K562 (cell line): ENCODE results near the gene DAW1. TPM values are rescaled to one million over a fixed set of nuclear protein-coding genes. Genes with fewer than 3 reads are reported as not detected.

Experiments
- ATAC-seq: fragments of 200-7000 bp; cut with Tn5 transposase; 3 replicates; pipeline ENCODE4 v1.9.1; 2020; ENCODE audit warnings: moderate library complexity
- BruUV-seq: library from RNA; stranded (reverse); fragments of 400-500 nt; replicated peaks from 2 replicates; lab custom pipeline; 2021; lab: Mats Ljungman, UMichigan
- CTCF ChIA-PET: fragments of 300-600 bp; formaldehyde crosslinking; extraction: SDS; loops from one replicate; lab custom pipeline; 2021; ENCODE audit warnings: low intra/inter-chr PET ratio; lab: Yijun Ruan, JAX
- POLR2A ChIA-PET: fragments of 300-600, 350-650 bp; sonication (Branson Sonifier 250); formaldehyde crosslinking; extraction: SDS; loops from one replicate; lab custom pipeline; 2021; ENCODE audit warnings: antibody characterized with exemption, inconsistent platforms; lab: Yijun Ruan, JAX
- DNase-seq, 4 experiments: peaks; one replicate each; pipeline versions ENCODE4 v3.0.0 to v3.0.0-alpha.2; 2011 to 2018; ENCODE audit warnings: low spot score in 3 of 4, mixed read lengths in 3 of 4; ENCODE audit errors: extremely low read depth in 1 of 4
- FAIRE-seq: peaks from 2 replicates; lab custom pipeline; 2011; peaks lifted over from hg19 to GRCh38; lab: Jason Lieb, UNC
- H2AFZ ChIP-seq: 2 replicates; pipeline ENCODE4 v1.6.0; 2011; ENCODE audit warnings: low read depth, low read length, control low read depth, inconsistent platforms
- H3K27ac ChIP-seq: fragments of 200-600 bp; 3 replicates; pipeline ENCODE4 v1.8.0; 2011; ENCODE audit warnings: low read depth, mild to moderate bottlenecking, control low read depth, inconsistent platforms, low read length, moderate library complexity, mixed read lengths; ENCODE audit errors: extremely low read depth
- H3K27me3 ChIP-seq, 2 experiments: fragments of 300-600 bp in 1 of 2; 2 replicates in 1 of 2; 3 replicates in 1 of 2; pipeline versions ENCODE4 v1.6.0 to v1.8.0; 2011; ENCODE audit warnings: inconsistent platforms in 2 of 2, low read length in 2 of 2, mild to moderate bottlenecking in 1 of 2, mixed read lengths in 1 of 2, moderate library complexity in 1 of 2; ENCODE audit not compliant: control insufficient read depth in 2 of 2, insufficient read depth in 2 of 2
- H3K36me3 ChIP-seq: fragments of 300-600 bp; 3 replicates; pipeline ENCODE4 v1.8.0; 2011; ENCODE audit warnings: mild to moderate bottlenecking, low read length, inconsistent platforms; ENCODE audit not compliant: control insufficient read depth, insufficient read depth
- H3K4me1 ChIP-seq, 2 experiments: fragments of 200-600 bp in 1 of 2; replicated peaks in 1 of 2; 2 replicates in 1 of 2; 3 replicates in 1 of 2; pipeline versions ENCODE4 v1.5.1 to v1.8.0; 2011; ENCODE audit warnings: inconsistent platforms in 2 of 2, low read length in 2 of 2, mild to moderate bottlenecking in 1 of 2, mixed read lengths in 1 of 2, moderate library complexity in 1 of 2; ENCODE audit not compliant: control insufficient read depth in 2 of 2, insufficient read depth in 2 of 2
- H3K4me2 ChIP-seq: 2 replicates; pipeline ENCODE4 v1.6.1; 2011; ENCODE audit warnings: low read length, control low read depth, inconsistent platforms, mixed read lengths; ENCODE audit not compliant: insufficient read depth
- H3K4me3 ChIP-seq: fragments of 200-600 bp; sonication (generic), shearing (Covaris generic); 2 replicates; pipeline ENCODE4 v1.5.1; 2016; ENCODE audit warnings: control low read depth, inconsistent platforms
- H3K79me2 ChIP-seq: fragments of 200-600 bp; 3 replicates; pipeline ENCODE4 v1.8.0; 2011; ENCODE audit warnings: low read length, inconsistent platforms; ENCODE audit not compliant: control insufficient read depth, insufficient read depth
- H3K9ac ChIP-seq, 2 experiments: 2 replicates each; pipeline versions ENCODE4 v1.6.0 to v1.6.1; 2011; ENCODE audit warnings: low read depth in 2 of 2, low read length in 2 of 2, control low read depth in 1 of 2, inconsistent platforms in 1 of 2, mild to moderate bottlenecking in 1 of 2, mixed read lengths in 1 of 2; ENCODE audit not compliant: insufficient read depth in 1 of 2
- H3K9me1 ChIP-seq: one replicate; pipeline ENCODE4 v1.6.0; 2011; ENCODE audit warnings: inconsistent platforms, mild to moderate bottlenecking, low read length, moderate library complexity; ENCODE audit not compliant: control insufficient read depth, insufficient read depth
- H3K9me3 ChIP-seq: replicated peaks from 2 replicates; pipeline ENCODE4 v1.5.1; 2011; ENCODE audit warnings: low read depth, low read length, inconsistent platforms; ENCODE audit not compliant: control insufficient read depth, insufficient read depth
- H4K20me1 ChIP-seq: replicated peaks from 2 replicates; pipeline ENCODE4 v1.6.1; 2011; ENCODE audit warnings: low read length, inconsistent platforms, mixed read lengths; ENCODE audit not compliant: control insufficient read depth, insufficient read depth
- CCNT2 ChIP-seq: IDR thresholded peaks from 2 replicates; pipeline ENCODE4 v1.6.1; 2011; ENCODE audit warnings: borderline replicate concordance, low read depth, mild to moderate bottlenecking, moderate library complexity, mixed read lengths, low read length; ENCODE audit not compliant: insufficient read length; ENCODE audit errors: extremely low read depth
- COPS2 ChIP-seq: fragments of 450-650 bp; conservative IDR thresholded peaks from 2 replicates; pipeline ENCODE4 v1.6.1; 2016; ENCODE audit warnings: mild to moderate bottlenecking, moderate library complexity
- HMGXB4 ChIP-seq: sonication (generic); formaldehyde crosslinking; IDR thresholded peaks from 2 replicates; pipeline ENCODE4 v1.8.1; 2023; ENCODE audit warnings: mild to moderate bottlenecking, missing genetic modification reagents
- MAX ChIP-seq: sonication (generic); formaldehyde crosslinking; IDR thresholded peaks from 2 replicates; pipeline ENCODE4 v1.9.0; 2022; ENCODE audit warnings: mild to moderate bottlenecking, missing genetic modification reagents
- MNT ChIP-seq, 2 experiments: fragments of 450-650 bp; conservative IDR thresholded peaks; 2 replicates each; pipeline ENCODE4 v1.6.1; 2017; ENCODE audit warnings: mild to moderate bottlenecking in 2 of 2, moderate library complexity in 2 of 2
- SMARCA4 ChIP-seq: fragments of 450-650 bp; IDR thresholded peaks from 2 replicates; pipeline ENCODE4 v1.6.1; 2016
- SMARCE1 ChIP-seq: fragments of 450-650 bp; IDR thresholded peaks from 2 replicates; pipeline ENCODE4 v1.7.1; 2016; ENCODE audit warnings: mild to moderate bottlenecking
- THAP12 ChIP-seq: fragments of 250-450 bp; sonication (Bioruptor Pico); IDR thresholded peaks from 2 replicates; pipeline ENCODE4 v1.9.0; 2021; ENCODE audit warnings: mild to moderate bottlenecking, inconsistent platforms
- U2AF1 ChIP-seq: fragments of 200-400 bp; formaldehyde crosslinking; optimal IDR thresholded peaks from 2 replicates; pipeline ENCODE3; 2017; ENCODE audit warnings: mild to moderate bottlenecking, low read depth, low read length, moderate library complexity
- ZNF696 ChIP-seq: fragments of 250-450 bp; sonication (Bioruptor Pico); conservative IDR thresholded peaks from 2 replicates; pipeline ENCODE4 v1.4.0; 2020; ENCODE audit warnings: mild to moderate bottlenecking, moderate library complexity
- WGBS: fragments of 100-300 bp; shearing (Covaris generic); methylation state at CpG from one replicate; pipeline ENCODE4 v1.1.6; 2016; ENCODE audit warnings: low coverage, mixed read lengths; ENCODE audit not compliant: insufficient coverage; ENCODE audit errors: missing lambda C conversion rate; 5-methylcytosine and 5-hydroxymethylcytosine counted together
- in situ Hi-C: fragments of 300-500 bp; cut with MboI; formaldehyde crosslinking; loops from 4 replicates; pipeline ENCODE4 v1.15.0; 2018; ENCODE audit warnings: inconsistent platforms, mixed read lengths
- intact Hi-C: fragments of 100-400 bp; cut with micrococcal nuclease; formaldehyde crosslinking; loops from 2 replicates; pipeline ENCODE4 v1.14.2; 2022
- polyA plus RNA-seq, 8 experiments: library from polyadenylated mRNA; depleted of rRNA in 4 of 8; stranded (reverse) in 5 of 8; unstranded in 3 of 8; fragments of >200 nt; fragmentation: Nextera tagmentation in 2 of 8; fragmentation: Illumina TruSeq in 1 of 8; extraction: Ambion mirVana in 2 of 8; extraction: Trizol in 1 of 8; gene quantifications; 2 replicates each; pipeline versions ENCODE4 v1.2.1 to v1.2.3, GENCODE V29; 2011 to 2014; ENCODE audit warnings: inconsistent platforms in 1 of 8, missing spikeins in 1 of 8
- total RNA-seq, 7 experiments: library from RNA; depleted of rRNA in 6 of 7; stranded (reverse); fragments of >200 nt in 6 of 7; fragmentation: Illumina TruSeq in 2 of 7; extraction: Trizol in 2 of 7; gene quantifications; 2 replicates each; pipeline versions ENCODE4 v1.2.1 to v1.2.3, GENCODE V29; 2011 to 2021; ENCODE audit warnings: low replicate concordance in 1 of 7

The DAW1 gene
- total and polyA plus RNA-seq, 9 of the 15 experiments (the other 6 are each of a cell fraction or from before 2014, with no cell fraction given): not detected

- no peak overlapping the region for H2AFZ ChIP-seq
- DNase-seq (no peak), FAIRE-seq (no peak), ATAC-seq (no peak)
- BruUV-seq: no TSS peak
- no peaks in the 10 kb centered on the region for H3K36me3 ChIP-seq
- no peaks in the 10 kb centered on the region for H3K9me3 ChIP-seq
- H3K9me1 ChIP-seq: no peaks in the 10 kb centered on the region
- no peaks in the 10 kb centered on the region for H3K79me2 ChIP-seq
- H3K27ac ChIP-seq: no peak overlapping the region
- in situ Hi-C loops (no loop called here), intact Hi-C loops (no loop called here)
- ChIA-PET CTCF (no interaction called here), POLR2A (no interaction called here)
- no peak overlapping the region for H3K4me2 ChIP-seq
- 0% methylated on average over 2 of the region's 2 CpGs for WGBS
- TF ChIP-seq MNT (conservative IDR thresholded peaks at IDR 0.05) (no peak), MAX (CRISPR knock-in tag) (no peak), COPS2 (no peak), ZNF696 (CRISPR knock-in tag) (no peak), U2AF1 (no peak), THAP12 (CRISPR knock-in tag) (no peak), SMARCA4 (no peak), HMGXB4 (CRISPR knock-in tag) (no peak), CCNT2 (no peak), SMARCE1 (no peak)
- no peaks in the 10 kb centered on the region for H4K20me1 ChIP-seq
- H3K4me1 ChIP-seq: no peaks in the 10 kb centered on the region
- no peak overlapping the region for H3K4me3 ChIP-seq
- H3K9ac ChIP-seq: no peak overlapping the region
- no peaks in the 10 kb centered on the region for H3K27me3 ChIP-seq
Observed at GRCh38 chr2:227823922-227824321, 47.5 kb upstream of the DAW1 start.
